Body of pancreas (tissue), 4 donors: Measurements from ENCODE around the gene SYCP2. TPM values are rescaled to one million over a fixed set of nuclear protein-coding genes. Genes with fewer than 3 reads are reported as not detected.

Source experiments
- ATAC-seq: fragments of 150-250 bp; one replicate; pipeline ENCODE4 v1.9.1; 2016
- DNase-seq, 4 donors: peaks; one replicate each; pipeline ENCODE4 v3.0.0-alpha.2; 2019
- H3K27ac ChIP-seq, 4 donors: fragments of 200-600 bp; sonication (generic); 1 replicate in 3 of 4; 2 replicates in 1 of 4; pipeline versions ENCODE4 v1.5.1 to v1.6.1; 2016 to 2019; ENCODE audit warnings: mild to moderate bottlenecking in 1 of 4, mixed read lengths in 1 of 4, moderate library complexity in 1 of 4
- H3K27me3 ChIP-seq, 2 donors: fragments of 200-600 bp; sonication (generic); one replicate each; pipeline ENCODE4 v1.6.0; 2016; ENCODE audit warnings: mild to moderate bottlenecking in 1 of 2
- H3K36me3 ChIP-seq, 2 donors: fragments of 200-600 bp; sonication (generic); replicated peaks in 1 of 2; 2 replicates each; pipeline ENCODE4 v1.5.1; 2016; ENCODE audit warnings: low read depth in 2 of 2; ENCODE audit not compliant: insufficient read depth in 1 of 2
- H3K4me1 ChIP-seq: fragments of 200-600 bp; sonication (generic); one replicate; pipeline ENCODE4 v1.6.0; 2016
- H3K4me3 ChIP-seq, 2 donors: fragments of 200-600 bp; sonication (generic); 1 replicate in 1 of 2; 2 replicates in 1 of 2; pipeline ENCODE4 v1.5.1; 2016 to 2019
- H3K9me3 ChIP-seq, 3 donors: fragments of 200-600 bp; sonication (generic); 1 replicate in 2 of 3; 2 replicates in 1 of 3; pipeline ENCODE4 v1.5.1; 2016
- POLR2A ChIP-seq, 3 donors: fragments of 450-650 bp; IDR thresholded peaks; one replicate each; pipeline ENCODE4 v1.6.1; 2016; ENCODE audit warnings: antibody characterized with exemption in 3 of 3, mild to moderate bottlenecking in 2 of 3
- WGBS, 2 donors: methylation state at CpG; one replicate each; pipeline ENCODE4 v1.1.5; 2017; 5-methylcytosine and 5-hydroxymethylcytosine counted together
- intact Hi-C: fragments of 100-400 bp; cut with DNase I; formaldehyde crosslinking; loops from one replicate; pipeline ENCODE4 v1.15.1; 2023
- total RNA-seq, 2 donors: library from RNA; depleted of rRNA; stranded (reverse); fragments of >200 nt; gene quantifications; one replicate each; pipeline ENCODE4 v1.1.0, GENCODE V29; 2016
- TF ChIP-seq, protein P1 (sequence below), 7 experiments: fragments of 450-650 bp in 4 of 7; fragments of 200-600 bp in 3 of 7; sonication (generic) in 3 of 7; IDR thresholded peaks; one replicate each; pipeline ENCODE4 v1.5.1; 2016 to 2019; ENCODE audit warnings: antibody characterized with exemption in 7 of 7

The SYCP2 gene
- total RNA-seq, 2 donors from 2014 or later = 3.6 to 15.3 TPM

DNA sequence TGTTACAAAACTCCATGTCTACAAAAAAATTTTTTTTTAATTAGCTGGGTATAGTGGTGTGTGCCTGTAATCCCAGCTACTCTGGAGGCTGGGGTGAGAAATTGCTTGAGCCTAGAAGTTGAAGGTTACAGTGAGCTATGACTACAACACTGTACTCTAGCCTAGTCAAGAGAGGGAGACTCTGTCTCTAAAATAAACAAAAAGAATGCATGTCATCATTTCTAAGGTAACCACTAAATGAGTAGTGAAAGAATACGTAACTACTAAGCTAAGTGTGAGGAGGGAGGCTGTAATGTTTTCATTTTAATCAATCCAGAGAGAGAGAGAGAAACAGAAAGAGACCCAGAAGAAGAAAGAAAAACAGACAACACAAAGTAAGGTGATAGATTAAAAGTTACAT is 9.9 kb downstream of the SYCP2 start:
- WGBS, 2 donors = 52 to 74% methylated on average over 1 of the region's 1 CpG
- intact Hi-C loops = no loop called here

DNA sequence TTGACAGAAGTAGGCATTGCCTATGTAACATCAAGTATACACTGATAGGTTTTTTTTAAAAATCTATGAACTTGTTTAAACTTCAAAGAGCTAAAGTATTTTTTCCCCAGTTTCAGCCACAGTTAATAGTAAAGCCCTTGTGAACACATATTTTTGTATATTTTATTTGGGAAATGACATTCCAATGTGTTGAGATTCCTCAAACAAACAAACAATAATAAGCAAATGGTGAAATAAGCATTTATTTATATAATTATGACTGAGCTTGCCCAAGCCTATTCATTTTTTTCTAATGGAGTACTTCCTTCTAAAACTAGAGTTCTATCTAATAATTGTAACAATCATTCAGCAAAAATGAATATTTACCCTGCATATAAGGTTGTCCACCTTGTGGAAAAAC is 12.5 kb downstream of the SYCP2 start:
- H3K4me1 ChIP-seq = peaks cover 33% of the 10 kb centered on the region
- intact Hi-C loops = no loop called here
- H3K4me3 ChIP-seq = no peak overlapping the region
- no peaks in the 10 kb centered on the region for H3K9me3 ChIP-seq
- DNase-seq = no peak
- no peak for ATAC-seq
- TF ChIP-seq, protein P1, sequence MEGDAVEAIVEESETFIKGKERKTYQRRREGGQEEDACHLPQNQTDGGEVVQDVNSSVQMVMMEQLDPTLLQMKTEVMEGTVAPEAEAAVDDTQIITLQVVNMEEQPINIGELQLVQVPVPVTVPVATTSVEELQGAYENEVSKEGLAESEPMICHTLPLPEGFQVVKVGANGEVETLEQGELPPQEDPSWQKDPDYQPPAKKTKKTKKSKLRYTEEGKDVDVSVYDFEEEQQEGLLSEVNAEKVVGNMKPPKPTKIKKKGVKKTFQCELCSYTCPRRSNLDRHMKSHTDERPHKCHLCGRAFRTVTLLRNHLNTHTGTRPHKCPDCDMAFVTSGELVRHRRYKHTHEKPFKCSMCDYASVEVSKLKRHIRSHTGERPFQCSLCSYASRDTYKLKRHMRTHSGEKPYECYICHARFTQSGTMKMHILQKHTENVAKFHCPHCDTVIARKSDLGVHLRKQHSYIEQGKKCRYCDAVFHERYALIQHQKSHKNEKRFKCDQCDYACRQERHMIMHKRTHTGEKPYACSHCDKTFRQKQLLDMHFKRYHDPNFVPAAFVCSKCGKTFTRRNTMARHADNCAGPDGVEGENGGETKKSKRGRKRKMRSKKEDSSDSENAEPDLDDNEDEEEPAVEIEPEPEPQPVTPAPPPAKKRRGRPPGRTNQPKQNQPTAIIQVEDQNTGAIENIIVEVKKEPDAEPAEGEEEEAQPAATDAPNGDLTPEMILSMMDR (IDR thresholded peaks at IDR 0.05) = no peak
- TF ChIP-seq POLR2A (IDR thresholded peaks at IDR 0.05) = no peak
- H3K27me3 ChIP-seq = no peaks in the 10 kb centered on the region
- no peaks in the 10 kb centered on the region for H3K36me3 ChIP-seq
- H3K27ac ChIP-seq = no peak overlapping the region

More for the DNA sequence above, 9.9 kb downstream of the SYCP2 start:
- Histone ChIP-seq H3K27ac (peak overlapping the region in 3 of 4 donors; percentile 0 to 70 (median 48)), H3K9me3 (no peaks in the 10 kb centered on the region), H3K4me3 (no peak overlapping the region), H3K36me3 (no peaks in the 10 kb centered on the region), H3K27me3 (no peaks in the 10 kb centered on the region), H3K4me1 (peaks cover 54% of the 10 kb centered on the region)
- no peak for DNase-seq
- TF ChIP-seq POLR2A (IDR thresholded peaks at IDR 0.05) = no peak
- TF ChIP-seq, protein P1 (IDR thresholded peaks at IDR 0.05) = no peak
- peak; percentile 68 for ATAC-seq

DNA sequence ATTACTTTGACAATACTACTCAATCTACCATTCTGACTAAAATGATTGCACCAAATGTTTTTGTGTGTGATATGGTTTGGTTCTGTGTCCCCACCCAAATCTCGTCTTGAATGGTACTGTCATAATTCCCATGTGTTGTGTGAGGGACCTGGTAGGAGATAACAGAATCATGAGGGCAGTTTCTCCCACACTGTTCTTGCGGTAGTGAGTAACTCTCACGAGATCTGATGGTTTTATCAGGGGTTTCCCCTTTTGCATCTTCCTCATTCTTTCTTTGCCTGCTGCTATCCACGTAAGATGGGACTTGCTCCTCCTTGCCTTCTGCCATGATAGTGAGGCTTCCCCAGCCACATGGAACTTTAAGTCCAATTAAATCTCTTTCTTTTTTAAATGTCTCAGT is 20.8 kb downstream of the SYCP2 start:
- WGBS, 2 donors = 83 to 92% methylated on average over 4 of the region's 4 CpGs
- no peak overlapping the region for H3K27ac ChIP-seq
- intact Hi-C loops = no loop called here
- no peaks in the 10 kb centered on the region for H3K36me3 ChIP-seq
- H3K4me3 ChIP-seq = no peak overlapping the region
- no peaks in the 10 kb centered on the region for H3K27me3 ChIP-seq
- no peak for TF ChIP-seq POLR2A (IDR thresholded peaks at IDR 0.05)
- TF ChIP-seq, protein P1 (IDR thresholded peaks at IDR 0.05) = no peak
- no peaks in the 10 kb centered on the region for H3K9me3 ChIP-seq
- H3K4me1 ChIP-seq = no peaks in the 10 kb centered on the region
- DNase-seq (no peak), ATAC-seq (no peak)

- WGBS, 2 donors = 66 to 69% methylated on average over 2 of the region's 2 CpGs
- DNase-seq (no peak), ATAC-seq (no peak)
- H3K4me1 ChIP-seq = no peaks in the 10 kb centered on the region
- TF ChIP-seq, protein P1 (IDR thresholded peaks at IDR 0.05) = no peak
- no peak for TF ChIP-seq POLR2A (IDR thresholded peaks at IDR 0.05)
- intact Hi-C loops = no loop called here
- H3K27me3 ChIP-seq = no peaks in the 10 kb centered on the region
- H3K4me3 ChIP-seq = no peak overlapping the region
- no peaks in the 10 kb centered on the region for H3K36me3 ChIP-seq
- no peak overlapping the region for H3K27ac ChIP-seq
- no peaks in the 10 kb centered on the region for H3K9me3 ChIP-seq
These were observed 22.4 kb downstream of the SYCP2 start for GRCh38 chr20:59911041-59911440.

DNA sequence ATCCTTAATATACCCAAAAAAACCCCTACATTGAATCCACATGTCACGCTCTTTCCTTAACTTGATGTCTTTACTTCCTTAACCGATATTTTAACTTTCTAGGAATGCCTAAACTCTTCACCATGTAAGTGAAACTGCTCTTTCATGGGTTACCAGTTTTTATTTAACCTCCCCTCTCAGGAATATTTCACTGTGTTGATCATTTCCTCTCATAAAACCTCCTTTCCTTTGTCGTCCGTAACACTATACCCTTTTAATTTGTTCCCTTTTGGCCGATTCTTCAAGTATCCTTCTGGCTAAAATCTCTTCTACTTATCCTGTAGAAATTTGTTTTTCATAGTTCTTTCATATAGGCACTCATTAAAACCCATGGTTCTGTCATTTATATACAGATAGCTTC is 24.6 kb downstream of the SYCP2 start:
- no peak for TF ChIP-seq POLR2A (IDR thresholded peaks at IDR 0.05)
- TF ChIP-seq, protein P1 (IDR thresholded peaks at IDR 0.05) = no peak
- H3K4me3 ChIP-seq = no peak overlapping the region
- no peaks in the 10 kb centered on the region for H3K36me3 ChIP-seq
- no peaks in the 10 kb centered on the region for H3K27me3 ChIP-seq
- intact Hi-C loops = no loop called here
- WGBS, 2 donors = 90 to 92% methylated on average over 5 of the region's 5 CpGs
- H3K27ac ChIP-seq = no peak overlapping the region
- H3K9me3 ChIP-seq = no peaks in the 10 kb centered on the region
- DNase-seq (no peak), ATAC-seq (no peak)
- H3K4me1 ChIP-seq = no peaks in the 10 kb centered on the region
